Measurements from ENCODE around the gene STX12. TPM values are rescaled to one million over a fixed set of nuclear protein-coding genes. Genes with fewer than 3 reads are reported as not detected.
"Not testable (repeated sequence)": the region's sequence is repeated elsewhere in the genome, so short reads cannot be mapped to it uniquely, and the experiment has no call there.

STX12 gene
- total RNA-seq, 2 experiments from 2014 or later: 21.8 to 23.9 TPM

- DNase-seq: no peak
- CTCF ChIA-PET: interaction anchor here (1.5 kb wide), 1 partner anchor 29 kb away, joined by 6 read pairs; the partner anchor contains the start of gene FAM76A
- POLR2A ChIA-PET: no interaction called here
- Mint-ChIP-seq H3K36me3 (ENCODE audit: low read depth) (peaks cover 33% of the 10 kb centered on the region), H3K27ac (no peak overlapping the region), H3K9me3 (ENCODE audit: insufficient read depth) (no peaks in the 10 kb centered on the region), H3K4me3 (no peak overlapping the region), H3K4me1 (ENCODE audit: low read depth) (peaks cover 4% of the 10 kb centered on the region), H3K27me3 (ENCODE audit: low read depth) (no peaks in the 10 kb centered on the region)
- no peak for ATAC-seq
Observed at GRCh38 chr1:27755286-27755685, 17.7 kb upstream of the STX12 start.

- Mint-ChIP-seq H3K27me3 (ENCODE audit: low read depth) (no peaks in the 10 kb centered on the region), H3K27ac (no peak overlapping the region), H3K4me1 (ENCODE audit: low read depth) (peaks cover 4% of the 10 kb centered on the region), H3K9me3 (ENCODE audit: insufficient read depth) (no peaks in the 10 kb centered on the region), H3K36me3 (ENCODE audit: low read depth) (peaks cover 30% of the 10 kb centered on the region), H3K4me3 (no peak overlapping the region)
- DNase-seq: no peak
- no peak for ATAC-seq
- POLR2A ChIA-PET: no interaction called here
- CTCF ChIA-PET: interaction anchor here (0.7 to 1.5 kb wide), 2 partner anchors 10 to 30 kb away, joined by 3 to 6 read pairs; partner anchors contain the start of gene FAM76A
Observed at GRCh38 chr1:27755865-27756264, 17.2 kb upstream of the STX12 start.

- DNase-seq (no peak), ATAC-seq (no peak)
- H3K27ac Mint-ChIP-seq: no peak overlapping the region
- POLR2A ChIA-PET: interaction anchor here (0.6 kb wide), 1 partner anchor 9 kb away, joined by 3 read pairs; no protein-coding TSS in a partner anchor
- CTCF ChIA-PET: interaction anchor here (2.1 kb wide), 1 partner anchor 90 kb away, joined by 5 read pairs; no protein-coding TSS in a partner anchor
- H3K4me1 Mint-ChIP-seq (ENCODE audit: low read depth): no peaks in the 10 kb centered on the region
- no peak overlapping the region for H3K4me3 Mint-ChIP-seq
- H3K36me3 Mint-ChIP-seq (ENCODE audit: low read depth): peaks cover 27% of the 10 kb centered on the region
- H3K9me3 Mint-ChIP-seq (ENCODE audit: insufficient read depth): no peaks in the 10 kb centered on the region
- no peaks in the 10 kb centered on the region for H3K27me3 Mint-ChIP-seq (ENCODE audit: low read depth)
Observed at GRCh38 chr1:27759236-27759635, 13.8 kb upstream of the STX12 start.

GRCh38 chr1:27760426-27760825, 12.6 kb upstream of the STX12 start:
- H3K27me3 Mint-ChIP-seq (ENCODE audit: low read depth): no peaks in the 10 kb centered on the region
- peaks cover 19% of the 10 kb centered on the region for H3K36me3 Mint-ChIP-seq (ENCODE audit: low read depth)
- H3K4me1 Mint-ChIP-seq (ENCODE audit: low read depth): no peaks in the 10 kb centered on the region
- no peak overlapping the region for H3K27ac Mint-ChIP-seq
- POLR2A ChIA-PET: interaction anchor here (0.7 kb wide), 1 partner anchor 26 kb away, joined by 4 read pairs; no protein-coding TSS in a partner anchor
- H3K9me3 Mint-ChIP-seq (ENCODE audit: insufficient read depth): no peaks in the 10 kb centered on the region
- CTCF ChIA-PET: interaction anchor here (0.8 to 2.1 kb wide), 2 partner anchors 35 to 91 kb away, joined by 3 to 5 read pairs; partner anchors contain the start of gene FAM76A
- ATAC-seq (no peak), DNase-seq (no peak)
- no peak overlapping the region for H3K4me3 Mint-ChIP-seq

DNA sequence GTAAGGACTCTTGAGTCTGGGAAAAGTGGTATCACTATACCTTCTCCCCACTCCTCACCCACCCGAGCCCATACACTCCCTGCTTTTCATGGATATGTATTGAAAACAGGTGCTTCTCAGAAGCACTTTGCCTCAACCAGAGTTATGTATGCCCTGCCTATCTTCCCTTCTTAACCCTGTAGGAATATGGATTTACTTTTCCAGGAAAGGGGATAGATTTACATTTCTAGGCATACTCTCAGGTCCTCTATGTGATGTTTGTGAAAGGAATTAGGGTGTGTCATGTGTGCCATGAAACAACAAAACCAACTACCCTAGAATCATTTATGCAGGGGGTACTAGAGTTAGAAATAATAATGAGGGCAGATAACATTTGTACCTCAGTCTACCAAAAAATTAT, 11.0 kb upstream of the STX12 start:
- CTCF ChIA-PET: no interaction called here
- Mint-ChIP-seq H3K4me1 (ENCODE audit: low read depth) (no peaks in the 10 kb centered on the region), H3K36me3 (ENCODE audit: low read depth) (peaks cover 16% of the 10 kb centered on the region), H3K9me3 (ENCODE audit: insufficient read depth) (no peaks in the 10 kb centered on the region), H3K27me3 (ENCODE audit: low read depth) (no peaks in the 10 kb centered on the region), H3K27ac (no peak overlapping the region), H3K4me3 (no peak overlapping the region)
- POLR2A ChIA-PET: no interaction called here
- no peak for ATAC-seq
- DNase-seq: no peak

DNA sequence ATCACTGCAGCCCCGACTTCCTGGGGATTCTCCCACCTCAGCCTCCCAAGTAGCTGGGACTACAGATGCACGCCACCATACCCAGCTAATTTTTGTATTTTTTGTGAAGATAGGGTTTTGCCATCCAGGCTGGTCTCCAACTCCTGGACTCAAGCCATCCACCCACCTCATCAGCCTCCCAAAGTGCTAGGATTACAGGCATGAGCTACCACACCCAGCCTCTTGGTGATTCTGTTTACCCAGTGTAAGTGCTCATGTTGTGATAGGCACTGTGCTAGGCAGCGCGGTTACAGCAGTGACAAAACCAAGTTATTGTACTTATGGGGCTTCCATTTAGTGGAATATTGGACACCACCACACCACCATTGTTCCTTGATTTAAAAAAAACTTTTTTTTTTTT, 9.7 kb upstream of the STX12 start:
- H3K36me3 Mint-ChIP-seq (ENCODE audit: low read depth): peaks cover 13% of the 10 kb centered on the region
- no peaks in the 10 kb centered on the region for H3K27me3 Mint-ChIP-seq (ENCODE audit: low read depth)
- DNase-seq: no peak
- H3K9me3 Mint-ChIP-seq (ENCODE audit: insufficient read depth): no peaks in the 10 kb centered on the region
- CTCF ChIA-PET: no interaction called here
- no peak overlapping the region for H3K27ac Mint-ChIP-seq
- H3K4me3 Mint-ChIP-seq: no peak overlapping the region
- ATAC-seq: no peak
- H3K4me1 Mint-ChIP-seq (ENCODE audit: low read depth): no peaks in the 10 kb centered on the region
- POLR2A ChIA-PET: no interaction called here

DNA sequence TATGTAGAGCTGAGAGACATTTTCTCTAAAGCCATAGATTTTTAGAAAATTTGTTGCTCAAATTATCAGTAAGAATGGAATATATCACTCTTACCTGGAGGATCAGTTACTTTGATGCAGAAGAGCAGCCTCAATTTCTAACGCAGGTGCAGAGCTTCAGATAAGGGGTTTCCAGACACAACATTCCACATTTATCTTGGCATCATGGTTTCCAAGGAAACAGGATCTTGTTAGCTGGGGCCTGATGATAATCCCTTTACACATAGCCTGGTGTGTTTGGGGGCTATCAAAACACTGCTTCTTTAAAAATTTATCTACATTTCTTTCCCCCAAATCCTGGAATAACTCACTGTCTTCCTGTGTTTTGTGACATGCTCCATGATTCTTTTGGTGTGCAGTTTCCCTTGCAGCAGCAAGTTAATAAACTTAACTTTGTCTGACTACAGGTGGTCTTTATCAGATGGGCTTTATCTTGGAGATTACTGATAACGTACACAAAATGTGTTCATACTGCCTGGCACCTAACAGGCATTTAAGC, 2.7 kb upstream of the STX12 start:
- no peaks in the 10 kb centered on the region for H3K9me3 Mint-ChIP-seq (ENCODE audit: insufficient read depth)
- CTCF ChIA-PET: interaction anchor here (3.3 kb wide), 1 partner anchor 45 kb away, joined by 31 read pairs; the partner anchor contains the start of gene FAM76A
- ATAC-seq (no peak), DNase-seq (no peak)
- peaks cover 24% of the 10 kb centered on the region for H3K4me1 Mint-ChIP-seq (ENCODE audit: low read depth)
- POLR2A ChIA-PET: no interaction called here
- H3K27ac Mint-ChIP-seq: no peak overlapping the region
- no peaks in the 10 kb centered on the region for H3K27me3 Mint-ChIP-seq (ENCODE audit: low read depth)
- no peak overlapping the region for H3K4me3 Mint-ChIP-seq
- peaks cover 2% of the 10 kb centered on the region for H3K36me3 Mint-ChIP-seq (ENCODE audit: low read depth)

GRCh38 chr1:27772036-27772931, 735 bp upstream of the STX12 start:
- DNase-seq: no peak
- no peak for ATAC-seq
- H3K27ac Mint-ChIP-seq: peak overlapping the region; percentile 93
- H3K4me1 Mint-ChIP-seq (ENCODE audit: low read depth): peaks cover 30% of the 10 kb centered on the region
- ChIA-PET CTCF (interaction anchor here (0.7 to 3.7 kb wide), 13 partner anchors 13 to 449 kb away, joined by 3 to 31 read pairs (median 4); partner anchors contain the start of genes EYA3, FAM76A and IFI6), POLR2A (interaction anchor here (0.6 to 3.5 kb wide), 11 partner anchors 47 to 1462 kb away, joined by 3 to 27 read pairs (median 5); partner anchors contain the start of genes FAM76A and IFI6)
- H3K4me3 Mint-ChIP-seq: peak overlapping the region; percentile 96
- H3K27me3 Mint-ChIP-seq (ENCODE audit: low read depth): no peaks in the 10 kb centered on the region
- peaks cover 11% of the 10 kb centered on the region for H3K36me3 Mint-ChIP-seq (ENCODE audit: low read depth)
- H3K9me3 Mint-ChIP-seq (ENCODE audit: insufficient read depth): no peaks in the 10 kb centered on the region

DNA sequence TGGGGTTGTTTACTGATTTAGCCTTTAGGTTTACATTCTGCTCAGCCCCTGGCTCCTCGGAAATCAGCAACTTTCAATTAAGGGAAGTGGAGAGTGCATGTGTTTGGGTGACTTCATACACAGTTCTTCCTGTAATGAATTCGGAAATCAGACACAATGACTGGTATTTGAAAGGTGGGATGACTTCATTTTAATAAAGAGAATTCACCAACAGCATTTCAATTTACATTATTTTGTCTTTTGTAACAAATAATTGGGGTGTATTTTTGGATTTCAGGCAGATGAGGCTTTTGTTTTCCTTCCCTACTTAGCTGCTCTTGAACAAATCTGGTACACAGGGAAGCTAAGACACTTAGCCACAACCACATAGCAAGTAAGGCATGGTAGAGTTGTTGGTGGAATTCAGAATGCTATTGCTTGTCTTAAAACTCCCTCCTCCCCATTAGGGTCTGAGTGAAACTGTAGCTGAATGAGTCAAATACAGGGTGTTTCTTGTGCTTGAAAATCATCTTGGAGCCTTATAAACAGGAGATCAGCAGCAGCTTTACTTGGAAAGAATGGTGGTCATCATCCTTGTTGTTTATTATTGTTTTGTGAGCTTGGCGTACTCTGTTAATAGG, 917 bp downstream of the STX12 start:
- peaks cover 11% of the 10 kb centered on the region for H3K36me3 Mint-ChIP-seq (ENCODE audit: low read depth)
- ATAC-seq: no peak
- POLR2A ChIA-PET: interaction anchor here (0.7 to 3.5 kb wide), 7 partner anchors 48 to 462 kb away, joined by 3 to 27 read pairs (median 6); partner anchors contain the start of genes ATP5IF1, FAM76A and IFI6

DNA sequence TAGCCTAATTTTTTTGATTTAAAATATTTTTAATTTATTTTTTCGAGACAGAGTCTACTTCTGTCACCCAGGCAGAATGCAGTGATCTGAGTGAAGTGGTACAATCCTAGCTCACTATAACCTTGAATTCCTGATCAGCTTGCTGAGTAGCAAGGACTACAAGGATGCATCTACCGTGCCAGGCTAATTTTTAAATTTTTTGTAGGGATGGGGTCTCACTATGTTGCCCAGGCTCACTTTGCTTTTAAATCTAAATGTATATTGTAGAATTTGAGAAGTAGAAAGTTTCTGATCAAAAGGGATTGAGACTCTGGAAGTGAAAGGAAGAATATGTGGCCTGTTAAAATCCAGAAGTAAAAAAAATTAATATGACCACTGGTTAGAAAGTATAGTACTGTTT, 1.6 kb downstream of the STX12 start:
- Mint-ChIP-seq H3K4me1 (ENCODE audit: low read depth) (peaks cover 30% of the 10 kb centered on the region), H3K27ac (no peak overlapping the region), H3K27me3 (ENCODE audit: low read depth) (no peaks in the 10 kb centered on the region), H3K4me3 (no peak overlapping the region), H3K36me3 (ENCODE audit: low read depth) (peaks cover 11% of the 10 kb centered on the region), H3K9me3 (ENCODE audit: insufficient read depth) (no peaks in the 10 kb centered on the region)
- no peak for ATAC-seq
- POLR2A ChIA-PET: interaction anchor here (0.7 to 2.1 kb wide), 2 partner anchors 76 to 130 kb away, joined by 3 to 5 read pairs; no protein-coding TSS in a partner anchor
- no peak for DNase-seq
- CTCF ChIA-PET: interaction anchor here (0.9 to 3.7 kb wide), 3 partner anchors 8 to 105 kb away, joined by 3 to 30 read pairs (median 4); partner anchors contain the start of gene IFI6

More for the DNA sequence above, 917 bp downstream of the STX12 start:
- Mint-ChIP-seq H3K4me1 (ENCODE audit: low read depth) (peaks cover 30% of the 10 kb centered on the region), H3K9me3 (ENCODE audit: insufficient read depth) (no peaks in the 10 kb centered on the region), H3K27me3 (ENCODE audit: low read depth) (no peaks in the 10 kb centered on the region), H3K27ac (peak overlapping the region; percentile 97), H3K4me3 (peak overlapping the region; percentile 96)
- CTCF ChIA-PET: interaction anchor here (0.8 to 3.7 kb wide), 9 partner anchors 9 to 475 kb away, joined by 3 to 31 read pairs (median 3); partner anchors contain the start of genes FAM76A and IFI6
- no peak for DNase-seq

GRCh38 chr1:27775336-27775735, 2.3 kb downstream of the STX12 start:
- CTCF ChIA-PET: interaction anchor here (0.6 to 3.7 kb wide), 2 partner anchors 106 to 479 kb away, joined by 3 to 30 read pairs; no protein-coding TSS in a partner anchor
- POLR2A ChIA-PET; ATAC-seq; DNase-seq; H3K27ac Mint-ChIP-seq; H3K9me3 Mint-ChIP-seq (ENCODE audit: insufficient read depth); H3K27me3 Mint-ChIP-seq (ENCODE audit: low read depth); H3K4me3 Mint-ChIP-seq: not testable (repeated sequence)
- peaks cover 11% of the 10 kb centered on the region for H3K36me3 Mint-ChIP-seq (ENCODE audit: low read depth)
- H3K4me1 Mint-ChIP-seq (ENCODE audit: low read depth): peaks cover 30% of the 10 kb centered on the region
